ENCODE measurements around the gene CACNA2D3. TPM values are rescaled to one million over a fixed set of nuclear protein-coding genes. Genes with fewer than 3 reads are reported as not detected.

The CACNA2D3 gene
- total RNA-seq, 1 experiment from 2014 or later: 11.7 TPM

DNA sequence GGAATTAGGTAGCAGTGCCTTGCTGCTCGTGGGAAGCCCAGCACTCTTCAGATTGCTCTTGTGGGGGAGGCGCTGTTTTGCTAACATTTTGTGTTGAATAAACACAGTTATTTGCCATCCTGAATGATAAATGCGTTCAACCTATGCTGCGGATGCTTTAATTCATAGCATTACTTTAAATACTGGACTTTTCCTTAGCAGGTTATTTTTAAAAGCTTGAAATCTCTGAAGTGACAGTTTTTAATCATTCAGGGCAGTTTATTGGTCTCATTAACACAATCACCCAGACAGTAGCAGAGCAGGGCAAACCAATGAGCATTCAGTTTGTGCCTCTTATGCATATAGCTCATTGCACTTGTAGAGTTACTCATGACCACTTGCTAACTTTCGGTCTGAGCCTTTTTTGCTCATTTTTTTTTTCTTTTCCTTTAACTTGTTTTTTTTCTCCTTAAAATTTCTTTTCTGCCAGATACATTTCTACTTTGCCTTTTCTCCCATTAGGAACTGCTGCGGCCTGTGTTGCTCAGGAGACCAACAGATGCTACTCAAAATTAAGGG, 5.2 kb downstream of the CACNA2D3 start:
- no peak for DNase-seq (ENCODE audit: low read depth)

DNA sequence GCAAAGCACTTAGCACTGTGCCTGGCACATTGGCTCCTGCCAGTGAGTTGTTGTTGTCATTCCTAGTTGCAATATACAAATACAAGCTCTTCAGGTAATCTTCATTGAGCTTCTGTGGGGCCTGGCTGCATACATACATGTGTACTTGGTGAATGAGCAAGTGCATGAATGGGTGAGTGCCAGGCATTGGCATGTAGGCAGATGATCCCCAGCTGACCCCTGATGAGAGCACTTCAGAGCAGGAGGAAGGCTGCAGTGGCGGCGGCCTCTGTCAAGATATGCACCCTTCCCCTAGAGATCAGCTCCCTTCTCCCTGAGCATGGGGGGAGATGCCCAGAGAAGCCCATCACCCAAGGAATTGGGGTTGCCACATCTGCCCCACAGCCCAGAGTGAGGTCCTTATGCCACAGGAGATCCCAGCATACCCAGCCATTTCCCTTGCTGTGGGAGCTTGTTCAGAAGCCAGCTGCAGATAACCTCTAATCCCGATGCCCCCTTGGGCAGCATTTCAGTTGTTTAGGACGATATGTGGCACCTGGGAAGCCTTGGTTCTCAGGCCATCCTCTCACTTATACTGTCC, 8.8 kb downstream of the CACNA2D3 start:
- no peak for DNase-seq (ENCODE audit: low read depth)

DNA sequence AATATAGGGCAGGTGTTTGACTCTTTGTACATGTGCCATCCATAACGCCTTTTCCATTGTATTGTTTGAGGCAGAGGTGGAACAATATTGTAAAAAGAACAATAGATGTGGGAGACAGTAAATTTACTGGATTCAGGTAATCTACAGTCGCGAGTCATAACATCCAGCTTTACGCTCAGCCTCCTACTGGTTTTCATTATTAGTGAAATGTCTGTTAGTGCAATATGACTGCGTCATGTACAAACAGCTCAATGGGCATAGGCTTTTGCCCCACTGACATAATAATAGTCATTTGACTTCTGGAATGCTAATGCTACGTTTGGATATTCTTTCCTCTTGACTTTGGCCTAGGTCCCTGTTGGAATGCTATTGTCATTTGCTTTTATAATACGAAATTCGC, 9.5 kb downstream of the CACNA2D3 start:
- DNase-seq (ENCODE audit: low read depth): no peak

DNA sequence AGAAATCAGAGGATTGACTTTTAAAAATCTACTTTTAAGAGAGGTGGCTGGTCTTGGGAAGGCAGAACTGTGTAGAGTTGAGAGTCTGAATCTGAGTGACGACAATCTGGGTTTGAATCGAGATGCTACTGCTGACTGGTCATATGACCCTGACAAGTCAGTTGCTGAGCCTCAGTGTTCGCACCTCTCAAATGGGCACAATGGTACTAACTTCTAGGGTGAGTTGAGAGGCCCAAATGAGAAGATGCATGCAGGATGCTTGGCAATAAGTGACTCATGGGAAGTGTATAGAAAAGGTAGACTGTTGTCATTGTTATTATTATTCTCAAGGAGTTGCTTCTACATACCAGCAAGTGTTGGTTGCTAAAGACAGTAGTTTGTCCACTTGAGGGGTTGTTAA, 10.3 kb downstream of the CACNA2D3 start:
- DNase-seq (ENCODE audit: low read depth): no peak

DNA sequence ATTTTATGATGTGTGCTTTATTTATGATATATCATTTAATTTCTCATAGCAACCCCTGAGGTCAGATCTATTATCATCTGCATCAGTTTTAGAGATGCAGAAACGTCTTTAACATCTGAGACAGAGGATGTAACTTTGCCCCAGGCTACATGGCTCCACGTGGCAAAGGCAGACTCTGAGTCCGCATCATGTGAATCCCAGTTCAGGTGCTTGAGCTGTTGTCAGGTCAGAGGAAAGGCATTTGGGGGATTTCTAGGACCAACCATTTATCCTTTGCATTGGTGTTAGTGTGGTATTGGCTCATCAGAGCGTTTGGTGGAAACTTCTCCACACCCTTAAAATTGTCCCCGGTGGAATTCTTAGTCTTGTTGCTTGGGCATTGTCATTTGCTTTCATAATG, 10.8 kb downstream of the CACNA2D3 start:
- DNase-seq (ENCODE audit: low read depth): no peak

DNA sequence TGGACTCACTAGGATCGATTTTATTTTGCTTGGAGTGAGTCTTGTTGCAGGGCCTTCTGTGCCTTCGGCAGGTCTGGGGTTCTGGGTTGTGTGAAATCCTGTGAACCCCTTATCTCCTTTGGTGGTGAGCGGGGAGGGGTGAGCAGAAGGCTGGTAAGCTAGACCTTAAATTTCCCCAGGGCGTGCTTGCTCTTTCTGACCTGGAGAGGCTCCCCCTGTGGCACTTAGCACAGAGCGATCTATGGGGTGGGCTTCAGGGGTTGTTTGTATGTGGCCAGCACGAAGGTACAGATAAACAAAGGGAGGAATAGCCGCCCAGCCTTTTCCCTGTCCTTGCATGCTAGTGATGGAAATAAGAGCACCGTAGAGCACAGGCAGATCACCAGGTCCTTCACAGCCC, 11.8 kb downstream of the CACNA2D3 start:
- DNase-seq (ENCODE audit: low read depth): no peak

DNA sequence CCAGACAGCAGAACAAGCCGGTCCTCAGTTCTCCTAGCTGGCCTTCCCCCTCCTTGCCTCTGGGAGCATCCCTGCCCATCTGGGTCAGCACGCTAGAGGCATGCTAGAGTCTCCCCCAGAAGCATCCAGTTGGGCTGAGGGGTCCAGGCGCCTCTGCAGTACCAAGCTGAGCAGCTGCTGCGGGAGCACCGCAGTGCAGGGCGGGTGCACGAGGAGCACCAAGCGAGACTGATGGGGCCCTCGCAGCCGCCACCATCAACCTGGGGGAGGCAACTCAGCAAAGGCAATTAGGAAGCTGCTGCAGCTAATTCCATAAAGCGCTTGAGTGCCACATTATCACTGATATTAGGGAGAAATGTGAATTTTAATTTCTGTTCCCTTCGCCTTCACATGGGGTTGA, 12.4 kb downstream of the CACNA2D3 start:
- DNase-seq (ENCODE audit: low read depth): no peak

DNA sequence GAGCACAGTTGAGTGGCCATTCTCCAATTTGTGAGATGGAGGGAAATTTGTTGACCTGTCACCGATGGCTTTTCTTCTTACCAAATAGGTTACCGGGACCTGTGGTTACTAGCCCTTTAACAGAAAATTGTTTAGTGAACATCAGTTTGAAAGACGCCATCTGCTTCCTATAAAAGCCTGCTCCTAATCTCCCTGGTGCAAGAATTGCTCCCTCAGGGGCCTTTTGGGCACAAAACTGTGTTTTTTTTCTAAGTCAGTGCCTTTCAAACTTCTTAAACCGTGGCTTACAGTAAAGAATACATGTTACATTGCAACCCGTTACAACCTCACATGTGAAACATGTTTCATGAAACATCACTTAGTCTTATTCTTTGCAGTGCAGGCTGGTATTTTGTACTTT, 15.0 kb downstream of the CACNA2D3 start:
- DNase-seq (ENCODE audit: low read depth): no peak

DNA sequence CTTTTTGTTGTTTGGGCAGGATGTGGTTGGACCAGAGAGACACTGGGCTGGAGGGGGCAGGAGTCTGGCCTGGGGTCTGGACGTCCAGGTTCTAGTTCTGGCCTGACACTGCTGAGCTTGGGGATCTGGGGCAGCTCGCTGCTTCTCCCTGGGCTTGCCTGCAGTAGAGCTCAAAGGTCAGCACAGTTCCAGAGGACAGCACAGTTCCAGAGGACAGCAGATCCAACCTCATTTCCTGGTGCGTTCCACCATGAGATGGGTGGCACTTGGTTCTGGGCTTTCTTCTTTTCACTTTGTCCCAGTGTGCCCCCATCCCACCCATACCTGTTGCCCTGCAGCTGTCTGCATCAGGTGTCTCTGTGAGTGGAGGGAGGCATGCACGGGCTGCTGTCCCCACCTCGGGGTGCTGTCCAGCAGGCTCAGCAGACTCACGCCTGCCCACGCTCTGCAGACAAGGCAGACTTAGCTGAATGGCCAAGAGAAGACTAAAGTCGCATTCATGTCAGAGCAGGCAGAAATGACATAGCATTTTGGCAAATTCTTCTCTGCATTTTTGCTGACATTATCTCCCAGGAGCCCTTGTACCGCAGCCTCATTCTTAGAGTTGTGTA, 16.7 kb downstream of the CACNA2D3 start:
- no peak for DNase-seq (ENCODE audit: low read depth)

DNA sequence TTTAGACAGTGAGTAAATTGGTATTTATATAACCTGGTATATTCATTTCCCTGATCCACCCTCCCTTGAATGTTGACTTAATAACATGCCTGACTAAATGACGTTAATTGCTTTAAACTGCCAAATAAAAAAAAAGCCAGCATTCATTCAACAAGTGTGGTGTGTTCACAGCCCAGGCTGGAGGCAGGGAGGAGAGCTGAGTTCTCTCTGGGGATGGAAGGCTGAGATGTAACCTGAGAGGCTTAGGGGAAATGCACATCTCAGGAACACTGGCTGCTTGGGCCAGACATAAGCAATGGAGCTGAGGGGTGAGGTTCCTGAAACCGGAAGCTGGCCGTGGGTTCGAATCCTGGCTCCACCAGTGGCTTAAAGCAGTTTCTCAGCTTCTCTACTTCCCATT, 17.3 kb downstream of the CACNA2D3 start:
- no peak for DNase-seq (ENCODE audit: low read depth)

DNA sequence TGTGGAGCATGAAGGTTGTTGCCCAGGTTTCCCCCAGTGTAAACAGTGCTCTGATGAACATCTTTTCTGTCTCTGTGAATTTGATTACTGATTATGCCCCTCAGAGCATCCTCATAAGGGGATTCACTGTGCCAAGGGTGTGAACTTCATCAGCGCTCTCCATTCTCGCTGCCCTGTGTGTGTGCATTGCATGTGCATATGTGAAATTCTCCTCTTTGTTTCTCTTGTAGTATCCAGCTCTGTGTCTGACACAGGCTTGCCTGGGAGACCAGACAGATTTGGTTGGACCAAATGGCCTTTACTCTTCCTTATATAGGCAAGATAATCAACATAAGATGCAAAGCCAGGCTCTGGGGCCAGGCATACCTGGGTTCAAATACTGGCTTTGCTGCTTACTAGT, 21.9 kb downstream of the CACNA2D3 start:
- no peak for DNase-seq (ENCODE audit: low read depth)

DNA sequence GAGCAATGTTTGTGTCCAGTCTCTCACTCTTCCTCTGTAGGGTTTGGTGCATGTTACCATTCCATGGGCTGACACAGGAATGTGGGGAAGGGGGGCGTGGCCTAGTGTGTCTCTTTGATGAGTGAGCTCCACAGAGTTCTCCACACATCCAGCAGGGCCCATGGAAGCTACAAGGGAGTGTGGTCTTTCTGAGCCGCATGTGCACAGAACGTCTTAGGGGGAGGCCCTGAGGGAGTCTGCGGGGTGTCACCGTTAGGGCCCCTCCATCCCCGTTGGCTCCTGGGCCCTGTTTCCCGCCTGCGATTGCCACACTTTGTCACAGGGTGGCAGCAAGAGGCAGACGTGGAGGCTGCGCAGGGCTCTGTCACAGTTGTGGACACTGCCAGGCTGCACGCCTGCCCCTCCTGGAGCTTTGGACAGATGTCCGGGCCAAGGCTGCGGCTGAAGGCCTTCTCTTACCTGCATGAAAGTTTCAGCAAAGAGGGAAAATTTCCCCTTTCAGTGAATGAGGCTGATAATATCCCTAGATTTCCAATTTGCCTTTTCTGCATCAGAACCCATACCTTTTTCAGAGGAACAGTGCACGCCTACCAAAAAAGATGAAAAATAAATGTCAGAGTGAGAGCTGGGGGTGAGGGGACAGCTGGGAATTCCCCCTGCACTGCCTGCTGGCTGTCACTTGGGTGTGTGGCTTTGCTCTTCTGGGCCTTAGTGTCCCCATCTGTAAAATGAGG, 24.3 kb downstream of the CACNA2D3 start:
- peak; percentile 50 for DNase-seq (ENCODE audit: low read depth)

DNA sequence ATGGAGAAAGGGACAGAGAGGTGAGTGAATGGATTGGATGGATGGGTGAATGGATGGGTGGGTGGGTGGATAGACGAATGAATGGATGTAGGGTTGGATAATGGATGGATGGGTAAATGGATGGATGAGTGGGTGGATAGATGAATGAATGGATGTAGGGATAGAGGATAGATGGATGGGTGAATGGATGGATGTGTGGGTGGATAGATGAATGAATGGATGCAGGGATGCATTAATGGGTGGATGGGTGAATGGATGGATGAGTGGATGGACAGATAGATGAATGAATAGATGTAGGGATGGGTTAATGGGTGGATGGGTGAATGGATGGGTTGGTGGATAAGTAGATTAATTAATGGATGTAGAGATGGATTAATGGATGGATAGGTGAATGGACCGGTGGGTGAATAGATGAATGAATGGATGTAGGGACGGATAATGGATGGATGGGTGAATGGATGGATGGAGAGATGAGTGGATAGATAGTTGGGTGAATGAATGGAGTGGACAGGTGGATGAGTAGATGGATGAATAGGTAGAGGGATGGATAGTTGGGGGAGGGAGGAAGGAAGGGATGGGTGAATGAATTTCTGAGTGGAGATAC, 28.6 kb downstream of the CACNA2D3 start:
- no peak for DNase-seq (ENCODE audit: low read depth)

DNA sequence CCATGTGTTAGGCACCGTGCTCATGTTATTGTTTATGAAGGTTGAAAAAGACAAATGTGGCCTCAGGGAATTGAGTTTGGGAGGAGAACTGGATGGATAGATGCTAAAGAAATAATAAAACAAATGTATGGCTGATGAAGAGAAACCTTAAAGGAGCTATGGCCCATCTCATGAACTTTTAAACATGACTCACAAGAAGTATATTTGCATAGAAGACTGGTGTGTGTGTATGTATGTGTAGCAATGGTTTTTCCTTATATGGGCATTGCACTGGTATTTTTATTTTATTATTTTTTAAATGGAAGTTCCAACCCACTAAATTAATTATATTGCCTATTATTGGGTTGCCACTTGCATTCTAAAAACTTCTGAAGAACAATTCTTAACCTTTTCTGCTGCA, 31.1 kb downstream of the CACNA2D3 start:
- no peak for DNase-seq (ENCODE audit: low read depth)

DNA sequence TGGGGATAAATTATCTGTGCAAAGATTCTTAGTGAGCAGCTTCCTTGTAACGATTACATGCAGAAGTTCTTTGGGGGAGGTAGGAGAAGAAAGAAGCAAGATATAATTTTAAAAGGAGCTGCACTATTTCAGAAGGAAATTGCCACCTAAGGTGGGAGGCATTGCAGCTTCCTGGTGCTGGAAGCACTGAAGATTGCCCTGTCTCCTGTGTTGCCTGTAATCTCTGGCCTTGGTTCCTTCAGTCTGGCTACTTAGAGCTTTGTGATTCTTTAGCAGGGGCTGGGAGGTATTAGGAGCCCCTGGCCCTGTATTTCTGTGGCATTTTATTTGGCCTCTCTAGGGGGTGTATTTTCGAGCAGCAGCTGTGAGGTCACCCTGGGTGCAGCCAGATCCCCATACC, 35.5 kb downstream of the CACNA2D3 start:
- no peak for DNase-seq (ENCODE audit: low read depth)

DNA sequence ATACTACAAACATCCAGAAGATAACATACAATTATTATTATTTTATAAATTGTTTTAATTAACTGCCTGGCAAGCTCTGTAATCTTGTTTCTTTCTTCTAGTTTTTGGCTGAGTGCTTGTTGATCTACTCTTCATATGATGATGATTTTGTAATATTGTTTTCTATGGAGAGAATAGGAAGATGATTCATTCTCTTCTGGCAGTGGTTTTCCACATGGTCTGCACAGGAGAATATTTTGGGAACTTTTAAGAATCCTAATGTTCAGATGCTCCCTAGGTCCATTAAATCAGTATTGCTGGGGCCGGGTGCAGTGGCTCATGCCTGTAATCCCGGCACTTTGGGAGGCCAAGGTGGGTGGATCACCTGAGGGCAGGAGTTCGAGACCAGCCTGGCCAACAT, 37.6 kb downstream of the CACNA2D3 start:
- no peak for DNase-seq (ENCODE audit: low read depth)

DNA sequence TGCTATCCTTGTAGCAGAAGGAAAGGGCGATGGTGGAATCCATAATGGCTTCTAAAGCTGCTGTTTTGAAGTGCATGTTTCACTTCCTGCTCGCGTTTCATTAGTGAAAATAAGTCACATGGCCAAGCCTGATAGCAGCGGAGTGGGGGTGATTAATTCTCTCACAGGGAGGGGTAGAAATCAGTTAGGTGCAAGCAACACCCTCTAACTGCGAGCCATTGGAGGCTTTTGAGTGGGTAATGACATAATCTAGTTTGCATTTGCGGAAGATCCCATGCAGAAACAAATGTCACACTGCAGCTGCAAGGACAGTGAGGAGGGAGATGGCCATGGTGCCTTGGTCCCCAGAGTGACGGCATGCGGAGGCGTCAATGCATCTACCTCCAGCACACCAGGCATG, 41.1 kb downstream of the CACNA2D3 start:
- DNase-seq (ENCODE audit: low read depth): no peak

DNA sequence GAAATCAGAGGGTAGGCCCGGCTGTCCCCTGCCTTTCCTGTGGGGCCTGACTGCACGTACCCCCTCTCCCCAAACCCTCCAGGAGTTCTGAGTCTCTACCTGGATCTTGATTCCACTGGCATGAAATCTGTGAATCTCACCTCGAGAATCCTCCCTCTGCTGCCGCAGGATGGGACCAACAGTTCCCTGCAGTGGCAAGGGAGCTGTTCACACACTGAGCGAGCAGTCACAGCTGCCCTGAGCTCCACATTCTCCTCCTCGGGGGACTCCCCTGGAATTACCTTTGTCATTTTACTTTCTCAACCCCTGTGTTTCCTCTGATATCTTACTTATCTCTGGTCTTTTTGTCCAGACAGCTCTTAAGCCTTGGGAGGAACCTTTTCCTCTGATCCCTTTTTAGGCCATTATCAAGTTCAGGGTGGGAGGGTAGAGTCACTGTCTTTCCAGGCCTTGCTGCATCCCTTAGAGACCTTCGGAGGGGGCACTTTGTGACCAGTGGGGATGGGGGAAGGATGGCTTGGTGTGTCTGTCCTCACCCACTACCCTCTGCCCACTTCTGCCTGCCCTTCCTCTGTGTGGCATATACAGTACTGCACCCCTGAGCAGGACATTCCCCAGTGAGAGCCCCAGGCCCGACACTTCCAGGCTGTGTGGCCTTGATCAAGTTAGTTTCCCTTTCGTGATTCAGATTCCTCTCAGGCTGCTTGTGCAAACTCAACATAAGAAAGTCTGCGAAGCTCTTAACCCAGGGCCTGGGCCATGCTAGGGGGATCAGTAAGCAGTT, 42.0 kb downstream of the CACNA2D3 start:
- no peak for DNase-seq (ENCODE audit: low read depth)

DNA sequence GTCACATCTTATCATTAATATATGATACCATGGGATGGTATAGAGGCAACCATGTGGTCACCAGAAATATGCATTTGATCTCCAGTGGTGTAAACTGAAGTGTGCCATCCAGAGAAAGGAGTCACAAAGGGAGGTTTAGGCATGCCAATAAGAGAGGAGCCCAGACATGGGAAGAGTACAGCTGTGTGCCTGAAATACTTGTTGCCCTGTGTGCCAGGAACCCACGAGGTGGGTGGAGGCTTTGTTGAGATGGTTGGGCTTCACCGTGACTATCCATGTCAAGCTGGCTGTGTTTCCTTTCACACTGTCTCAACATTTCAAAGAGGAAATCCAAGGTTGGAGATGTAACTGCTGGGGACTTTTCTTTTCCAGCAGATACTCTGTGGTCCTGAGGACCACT, 43.5 kb downstream of the CACNA2D3 start:
- DNase-seq (ENCODE audit: low read depth): no peak

DNA sequence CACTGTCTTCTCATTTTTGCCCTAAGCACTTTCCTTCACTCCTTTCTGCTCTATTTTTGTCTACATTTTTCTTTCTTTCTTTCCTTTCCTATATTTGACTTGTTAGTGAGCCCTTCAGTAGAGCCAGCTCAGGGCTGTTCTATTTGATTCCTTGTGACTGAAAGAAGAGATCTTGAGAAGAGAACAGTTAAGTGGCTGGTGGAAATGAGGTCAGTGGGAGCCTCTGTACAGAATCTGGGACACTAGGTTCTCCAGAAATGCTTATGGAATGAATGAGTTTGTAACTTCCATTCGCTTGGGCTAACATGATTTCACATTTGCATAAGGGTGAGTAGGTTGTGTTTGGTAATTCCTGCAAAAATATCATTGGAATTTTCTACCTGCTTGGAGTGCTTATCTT, 45.6 kb downstream of the CACNA2D3 start:
- no peak for DNase-seq (ENCODE audit: low read depth)

DNA sequence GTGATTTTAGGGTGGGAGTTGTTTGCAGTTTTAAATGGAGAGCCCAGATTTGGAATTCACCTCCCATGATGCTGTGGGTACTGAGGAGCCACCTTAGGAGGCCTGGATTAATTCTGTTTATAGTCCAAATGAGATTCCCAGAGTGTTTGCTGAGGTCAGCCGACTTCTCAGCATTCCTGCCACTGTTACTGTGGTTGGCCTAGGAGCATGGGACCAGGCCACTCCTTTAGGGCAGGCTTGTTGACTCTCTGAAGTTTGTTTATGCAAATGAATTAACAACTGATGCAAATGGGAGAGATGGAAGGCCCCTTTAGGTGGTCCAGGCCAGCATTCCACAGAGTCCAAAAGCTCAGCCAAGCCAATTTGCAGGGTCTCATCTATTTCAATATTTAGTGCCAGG, 46.1 kb downstream of the CACNA2D3 start:
- no peak for DNase-seq (ENCODE audit: low read depth)

DNA sequence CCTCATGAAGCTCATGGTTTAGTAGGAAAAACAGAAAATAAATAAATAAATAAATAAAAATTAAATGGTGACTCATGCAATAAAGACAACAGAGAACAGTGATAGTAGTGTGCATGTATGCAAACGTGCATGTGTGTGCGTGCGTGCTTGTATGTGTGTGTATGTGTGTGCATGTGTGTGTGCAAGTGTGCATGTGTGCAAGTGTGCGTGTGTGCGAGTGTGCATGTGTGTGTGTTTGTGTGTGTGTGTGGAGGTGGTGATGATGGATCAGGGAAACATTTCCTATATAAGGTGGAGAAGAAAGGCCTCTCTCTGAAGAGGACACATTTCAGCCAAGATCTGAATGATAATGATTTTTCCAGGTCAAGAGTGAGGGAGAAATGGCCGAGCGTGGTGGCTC, 47.2 kb downstream of the CACNA2D3 start:
- DNase-seq (ENCODE audit: low read depth): no peak

Measured in RPMI7951 (cell line).